ENCODE measurements around the gene SLC25A47.

GRCh38 chr14:100306998-100307765, 16.0 kb upstream of the SLC25A47 start:
- TF ChIP-seq CTCF (conservative IDR thresholded peaks at IDR 0.05; ENCODE audit: low read length) (no peak), EZH2phosphoT487 (IDR thresholded peaks at IDR 0.05; ENCODE audit: borderline replicate concordance) (no peak)
